ENCODE measurements around the gene REX1BD. TPM values are rescaled to one million over a fixed set of nuclear protein-coding genes. Genes with fewer than 3 reads are reported as not detected.
A peak's percentile ranks its signal among the peaks of the same experiment; 100 is the strongest.

REX1BD gene
- polyA plus RNA-seq, 1 donor from 2014 or later, result 214 TPM

GRCh38 chr19:18593367-18594095, 4.9 kb downstream of the REX1BD start:
- no peak overlapping the region for H2AFZ ChIP-seq (ENCODE audit: low read depth, low read length)
- no peaks in the 10 kb centered on the region for H3K27me3 ChIP-seq (ENCODE audit: insufficient read depth, low read depth, low read length)
- H3K9ac ChIP-seq (ENCODE audit: low read length), result peak overlapping the region; percentile 60
- H4K20me1 ChIP-seq (ENCODE audit: insufficient read depth), result no peaks in the 10 kb centered on the region
- H3F3A ChIP-seq (ENCODE audit: insufficient read depth, low read length, poor library complexity, severe bottlenecking), result no peaks in the 10 kb centered on the region
- TF ChIP-seq SMC3 (conservative IDR thresholded peaks at IDR 0.05; ENCODE audit: poor library complexity) (no peak), POLR2AphosphoS5 (IDR thresholded peaks at IDR 0.05) (no peak), MXI1 (conservative IDR thresholded peaks at IDR 0.05; ENCODE audit: poor library complexity, severe bottlenecking) (no peak), EZH2 (IDR thresholded peaks at IDR 0.05; ENCODE audit: borderline replicate concordance, insufficient read depth, low read length, poor library complexity, severe bottlenecking) (no peak), REST (IDR thresholded peaks at IDR 0.05; ENCODE audit: borderline replicate concordance) (no peak), EP300 (conservative IDR thresholded peaks at IDR 0.05; ENCODE audit: poor library complexity, severe bottlenecking) (no peak), TAF1 (IDR thresholded peaks at IDR 0.05; ENCODE audit: low read depth) (no peak), RAD21 (conservative IDR thresholded peaks at IDR 0.05) (no peak), CTCF (IDR thresholded peaks at IDR 0.05; ENCODE audit: poor library complexity, severe bottlenecking) (no peak)
- H3K9me3 ChIP-seq (ENCODE audit: low read length), result no peaks in the 10 kb centered on the region
- H3K4me3 ChIP-seq (ENCODE audit: low read length), result peak overlapping the region; percentile 65
- no peak overlapping the region for H3K4me2 ChIP-seq (ENCODE audit: low read length)
- H3K36me3 ChIP-seq (ENCODE audit: insufficient read depth, low read length), result no peaks in the 10 kb centered on the region
- no peaks in the 10 kb centered on the region for H3K79me2 ChIP-seq (replicated peaks; ENCODE audit: insufficient read depth, low read length)
- no peaks in the 10 kb centered on the region for H3K9me2 ChIP-seq (ENCODE audit: insufficient read depth, low read length)
- H3K27ac ChIP-seq (ENCODE audit: low read length), result no peak overlapping the region

GRCh38 chr19:18594096-18594823, 5.7 kb downstream of the REX1BD start:
- no peaks in the 10 kb centered on the region for H3K27me3 ChIP-seq (ENCODE audit: insufficient read depth, low read depth, low read length)
- H4K20me1 ChIP-seq (ENCODE audit: insufficient read depth), result no peaks in the 10 kb centered on the region
- H3K79me2 ChIP-seq (replicated peaks; ENCODE audit: insufficient read depth, low read length), result no peaks in the 10 kb centered on the region
- H3F3A ChIP-seq (ENCODE audit: insufficient read depth, low read length, poor library complexity, severe bottlenecking), result no peaks in the 10 kb centered on the region
- peak overlapping the region; percentile 51 for H2AFZ ChIP-seq (ENCODE audit: low read depth, low read length)
- H3K9me3 ChIP-seq (ENCODE audit: low read length), result no peaks in the 10 kb centered on the region
- no peaks in the 10 kb centered on the region for H3K9me2 ChIP-seq (ENCODE audit: insufficient read depth, low read length)
- TF ChIP-seq EZH2 (IDR thresholded peaks at IDR 0.05; ENCODE audit: borderline replicate concordance, insufficient read depth, low read length, poor library complexity, severe bottlenecking) (no peak), SMC3 (conservative IDR thresholded peaks at IDR 0.05; ENCODE audit: poor library complexity) (peak; percentile 89), REST (IDR thresholded peaks at IDR 0.05; ENCODE audit: borderline replicate concordance) (no peak), EP300 (conservative IDR thresholded peaks at IDR 0.05; ENCODE audit: poor library complexity, severe bottlenecking) (peak; percentile 19), POLR2AphosphoS5 (IDR thresholded peaks at IDR 0.05) (peak; percentile 17), CTCF (IDR thresholded peaks at IDR 0.05; ENCODE audit: poor library complexity, severe bottlenecking) (peak; percentile 93), MXI1 (conservative IDR thresholded peaks at IDR 0.05; ENCODE audit: poor library complexity, severe bottlenecking) (peak; percentile 74), TAF1 (IDR thresholded peaks at IDR 0.05; ENCODE audit: low read depth) (no peak), RAD21 (conservative IDR thresholded peaks at IDR 0.05) (peak; percentile 87)
- no peak overlapping the region for H3K27ac ChIP-seq (ENCODE audit: low read length)
- H3K9ac ChIP-seq (ENCODE audit: low read length), result peak overlapping the region; percentile 60
- H3K4me3 ChIP-seq (ENCODE audit: low read length), result peak overlapping the region; percentile 65
- H3K36me3 ChIP-seq (ENCODE audit: insufficient read depth, low read length), result no peaks in the 10 kb centered on the region
- H3K4me2 ChIP-seq (ENCODE audit: low read length), result peak overlapping the region; percentile 73
